ENCODE measurements around the gene CBX5. TPM values are rescaled to one million over a fixed set of nuclear protein-coding genes. Genes with fewer than 3 reads are reported as not detected.

CBX5 gene
- total RNA-seq: 128 TPM

GRCh38 chr12:54279632-54280467 lies at the start of gene CBX5:
TSS of gene CBX5 (minus strand) at chr12:54280122. CDS start at chr12:54257650, 22,472 bp downstream.

GRCh38 chr12:54324617-54325441 lies 44.9 kb upstream of the CBX5 start, which contains the start of gene COPZ1:
TSS of gene COPZ1 (plus strand) at chr12:54325131. CDS start at chr12:54325164, 33 bp downstream.

DNA sequence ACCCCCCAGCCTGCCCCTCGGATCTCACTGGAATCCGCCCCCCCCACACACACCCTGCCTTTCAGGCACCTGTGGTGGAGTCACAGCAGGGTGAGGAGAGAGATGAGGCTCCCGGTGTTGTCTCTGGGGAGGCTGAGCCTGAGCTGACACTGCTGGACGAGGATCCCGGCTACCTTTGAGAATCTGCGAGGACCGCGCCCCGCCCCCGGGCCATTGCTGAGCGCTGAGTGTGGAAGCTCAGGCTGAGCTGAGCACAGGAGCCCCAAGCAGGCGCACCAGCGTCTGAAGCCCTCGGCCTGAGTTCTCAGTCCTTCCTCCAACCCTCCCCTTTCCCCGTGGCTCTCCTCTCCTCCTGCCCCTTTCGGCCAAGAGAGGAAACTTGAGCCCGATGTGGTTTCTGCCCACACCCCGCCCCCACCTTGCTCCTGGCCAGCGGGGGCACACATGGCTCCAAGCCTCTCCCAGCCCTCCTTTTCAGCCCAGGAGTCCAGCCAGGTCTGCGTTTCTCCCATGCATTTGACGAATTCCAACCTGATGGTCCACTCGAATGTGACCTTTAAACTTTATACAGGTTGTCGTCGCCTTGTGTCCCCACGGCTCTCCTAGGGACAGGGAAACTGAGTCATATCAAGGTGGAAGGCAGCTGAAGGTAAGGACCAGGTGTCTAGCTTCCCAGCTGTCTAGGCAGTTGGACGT lies 21.0 kb upstream of the CBX5 start, which contains the start of gene NFE2:
Gene NFE2, minus strand, starts transcription at position 284 of the 696 bp plus-strand sequence. CDS start 5,767 bp downstream, outside the sequence.

DNA sequence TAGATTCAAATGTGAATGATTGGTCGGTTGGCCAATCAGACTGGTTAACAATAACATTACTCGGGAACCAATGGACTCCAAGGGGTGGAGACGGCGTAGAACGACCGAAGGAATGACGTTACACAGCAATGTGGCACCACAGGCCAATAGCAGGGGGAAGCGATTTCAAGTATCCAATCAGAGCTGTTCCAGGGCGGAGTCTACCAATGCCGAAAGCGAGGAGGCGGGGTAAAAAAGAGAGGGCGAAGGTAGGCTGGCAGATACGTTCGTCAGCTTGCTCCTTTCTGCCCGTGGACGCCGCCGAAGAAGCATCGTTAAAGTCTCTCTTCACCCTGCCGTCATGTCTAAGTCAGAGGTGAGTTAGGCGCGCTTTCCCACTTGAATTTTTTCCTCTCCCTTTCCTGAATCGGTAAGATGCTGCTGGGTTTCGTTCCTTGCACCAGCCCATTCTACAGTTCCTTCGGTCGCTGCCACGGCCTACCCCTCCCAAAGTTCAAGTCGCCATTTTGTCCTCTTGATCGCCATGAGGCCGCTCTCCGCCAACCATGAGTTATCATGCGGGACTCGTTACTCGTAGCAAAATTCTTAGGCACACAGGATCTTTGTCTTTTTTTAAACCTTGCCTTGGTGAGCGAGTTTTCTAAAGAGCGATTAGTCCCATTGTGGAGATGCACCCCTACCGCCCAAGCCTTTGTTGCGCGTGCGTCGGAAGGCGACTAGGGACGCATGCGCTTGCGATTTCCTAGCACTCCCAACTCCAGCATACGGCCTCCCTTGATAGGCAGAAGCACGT lies 742 bp upstream of the CBX5 start, which contains the start of gene HNRNPA1:
Gene HNRNPA1, plus strand, starts transcription at position 259 of the 793 bp plus-strand sequence. Its CDS starts 82 bp downstream, at position 341.

Other genes starting within 250 kb of the CBX5 start
- gene HOXC5, start 247.1 kb downstream of the CBX5 start, total RNA-seq: not detected
- gene HOXC4, start 226.3 kb downstream of the CBX5 start, total RNA-seq: not detected
- gene SMUG1, start 91.1 kb downstream of the CBX5 start, total RNA-seq: 35.5 TPM
- gene HNRNPA1, start 604 bp upstream of the CBX5 start, total RNA-seq: 851 TPM
- gene NFE2, start 20.9 kb upstream of the CBX5 start, total RNA-seq: 3.7 TPM
- 129 TPM for gene COPZ1, start 45.0 kb upstream of the CBX5 start, total RNA-seq
- gene GPR84, start 84.4 kb upstream of the CBX5 start, total RNA-seq: 0.16 TPM
- gene ZNF385A, start 104.6 kb upstream of the CBX5 start, total RNA-seq: 105 TPM
- gene ITGA5, start 139.1 kb upstream of the CBX5 start, total RNA-seq: 45.5 TPM
- gene GTSF1, start 193.5 kb upstream of the CBX5 start, total RNA-seq: not detected
- 5.2 TPM for gene NCKAP1L, start 217.6 kb upstream of the CBX5 start, total RNA-seq